Measurements from ENCODE around the gene ECM2.

The ECM2 gene

DNA sequence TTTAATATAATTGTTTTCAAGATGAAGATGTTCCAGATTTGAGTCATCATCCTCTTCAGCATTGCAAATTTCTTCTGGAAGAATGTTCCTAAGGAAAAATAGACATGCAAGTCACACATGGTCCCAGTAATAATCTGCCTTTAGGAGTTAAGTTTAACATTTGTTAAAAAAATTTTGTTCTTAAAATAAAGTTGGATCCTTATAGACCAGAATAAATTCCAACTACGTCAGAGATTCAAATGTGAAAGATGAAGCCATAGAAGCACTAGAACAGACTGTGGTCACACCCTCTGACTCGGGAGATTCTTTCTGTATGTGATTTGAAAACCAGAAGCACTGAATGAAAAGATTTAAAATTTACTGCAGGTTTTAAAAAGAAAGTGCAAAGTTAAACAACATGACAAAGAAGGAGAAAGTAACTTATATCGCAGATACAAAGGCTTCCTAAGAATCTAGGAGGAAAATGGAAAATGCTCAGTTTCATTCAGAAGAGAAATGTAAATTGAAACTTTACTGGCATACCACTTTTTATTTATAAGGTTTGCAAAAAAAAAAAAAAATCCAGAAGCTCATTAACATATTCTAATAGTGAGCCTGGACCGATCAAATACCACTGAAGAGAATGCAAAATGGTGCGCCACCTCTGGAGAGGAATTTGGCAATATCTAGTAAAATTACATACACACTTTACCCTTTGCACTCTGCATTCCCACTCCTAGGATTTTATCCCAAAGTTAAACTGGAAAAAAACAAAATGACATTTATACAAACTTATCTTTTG lies 39.2 kb downstream of the ECM2 start:
- H3K4me3 Mint-ChIP-seq, result no peak overlapping the region
- no peaks in the 10 kb centered on the region for H3K4me1 Mint-ChIP-seq (ENCODE audit: low read depth)
- no peaks in the 10 kb centered on the region for H3K36me3 Mint-ChIP-seq (ENCODE audit: low read depth)
- H3K27me3 Mint-ChIP-seq, result no peaks in the 10 kb centered on the region
- H3K27ac Mint-ChIP-seq, result no peak overlapping the region
- no peaks in the 10 kb centered on the region for H3K9me3 Mint-ChIP-seq

DNA sequence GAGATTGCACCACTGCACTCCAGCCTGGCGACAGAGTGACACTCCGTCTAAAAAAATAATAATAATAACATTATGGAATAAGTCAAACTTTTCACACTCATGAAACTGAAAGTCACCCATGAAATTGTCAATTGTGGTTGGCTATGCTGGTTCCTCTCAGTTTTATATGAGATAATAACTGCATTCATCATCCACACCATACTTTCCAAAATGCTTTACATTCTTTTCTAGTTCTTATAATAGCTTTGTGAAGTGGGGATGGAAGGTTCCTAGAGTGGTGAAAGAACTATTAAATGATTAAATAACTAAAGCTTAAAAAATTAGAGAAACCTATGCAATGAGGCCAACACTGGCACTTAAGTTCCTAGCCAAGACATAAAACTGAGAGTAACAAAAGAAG lies 40.9 kb downstream of the ECM2 start:
- Mint-ChIP-seq H3K27me3 (no peaks in the 10 kb centered on the region), H3K9me3 (no peaks in the 10 kb centered on the region), H3K27ac (no peak overlapping the region), H3K4me3 (no peak overlapping the region), H3K4me1 (ENCODE audit: low read depth) (no peaks in the 10 kb centered on the region), H3K36me3 (ENCODE audit: low read depth) (no peaks in the 10 kb centered on the region)

DNA sequence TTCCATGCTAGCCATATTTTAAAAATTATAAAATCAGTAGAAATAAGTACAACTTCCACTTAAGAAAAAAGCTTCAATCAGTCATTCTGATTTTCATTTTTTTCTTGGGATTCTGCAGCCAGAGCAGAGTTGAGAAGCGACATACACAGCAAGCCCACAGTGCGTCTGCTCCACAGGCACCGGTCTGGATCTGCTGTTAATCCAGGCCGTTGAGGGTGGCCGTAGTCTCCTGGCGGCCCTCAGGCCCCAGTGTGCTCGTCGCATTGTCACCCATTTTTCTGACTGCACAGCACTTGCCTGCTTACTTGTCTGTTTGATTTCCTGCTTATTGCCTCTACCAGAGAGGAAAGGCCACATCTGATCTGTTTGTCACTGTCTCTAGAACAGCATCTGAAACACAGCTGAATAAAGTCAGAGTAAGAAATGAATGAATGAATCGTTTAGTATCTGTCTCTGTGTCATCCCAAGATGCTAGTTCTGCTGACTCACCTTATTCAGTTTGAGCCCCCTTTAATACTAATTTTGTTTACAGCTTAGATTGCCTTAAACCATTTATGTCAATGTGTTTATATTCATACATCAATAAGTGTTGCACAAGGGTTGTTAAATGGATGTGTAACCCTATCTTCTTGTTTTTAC lies 41.9 kb downstream of the ECM2 start:
- Mint-ChIP-seq H3K4me1 (ENCODE audit: low read depth) (no peaks in the 10 kb centered on the region), H3K9me3 (no peaks in the 10 kb centered on the region), H3K4me3 (no peak overlapping the region), H3K36me3 (ENCODE audit: low read depth) (no peaks in the 10 kb centered on the region), H3K27ac (no peak overlapping the region), H3K27me3 (no peaks in the 10 kb centered on the region)

DNA sequence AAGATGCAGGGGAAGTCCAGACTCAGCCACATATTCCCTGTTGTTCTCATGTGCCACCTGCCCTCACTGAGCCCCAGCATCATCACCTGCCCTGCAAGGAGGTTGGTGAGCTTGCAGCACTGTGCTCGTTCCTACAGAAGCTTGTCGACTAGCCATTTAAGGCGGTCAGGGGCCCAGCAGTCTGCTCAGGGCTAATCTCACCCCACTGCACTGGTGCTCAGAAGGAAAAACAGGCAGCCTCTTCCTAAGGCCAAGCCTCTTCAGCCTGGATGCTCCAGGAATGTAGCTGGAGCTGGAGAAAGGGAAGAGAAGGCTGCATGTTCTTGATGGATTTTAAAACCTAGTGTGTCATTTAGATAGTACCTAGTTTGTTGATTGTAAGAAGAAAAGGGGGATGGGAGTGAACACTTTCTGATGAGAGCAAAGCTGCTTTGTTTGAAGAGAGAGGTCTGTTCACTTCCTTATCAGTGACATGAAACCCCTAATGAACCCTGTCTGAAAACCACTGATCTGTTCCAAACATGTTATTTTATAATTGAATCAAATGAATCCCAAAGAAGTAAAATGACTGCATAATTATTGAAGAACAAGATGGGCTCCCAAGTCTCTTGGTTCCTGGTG lies 42.9 kb downstream of the ECM2 start:
- no peak overlapping the region for H3K27ac Mint-ChIP-seq
- no peaks in the 10 kb centered on the region for H3K27me3 Mint-ChIP-seq
- H3K4me3 Mint-ChIP-seq, result no peak overlapping the region
- H3K4me1 Mint-ChIP-seq (ENCODE audit: low read depth), result no peaks in the 10 kb centered on the region
- H3K36me3 Mint-ChIP-seq (ENCODE audit: low read depth), result no peaks in the 10 kb centered on the region
- H3K9me3 Mint-ChIP-seq, result no peaks in the 10 kb centered on the region

DNA sequence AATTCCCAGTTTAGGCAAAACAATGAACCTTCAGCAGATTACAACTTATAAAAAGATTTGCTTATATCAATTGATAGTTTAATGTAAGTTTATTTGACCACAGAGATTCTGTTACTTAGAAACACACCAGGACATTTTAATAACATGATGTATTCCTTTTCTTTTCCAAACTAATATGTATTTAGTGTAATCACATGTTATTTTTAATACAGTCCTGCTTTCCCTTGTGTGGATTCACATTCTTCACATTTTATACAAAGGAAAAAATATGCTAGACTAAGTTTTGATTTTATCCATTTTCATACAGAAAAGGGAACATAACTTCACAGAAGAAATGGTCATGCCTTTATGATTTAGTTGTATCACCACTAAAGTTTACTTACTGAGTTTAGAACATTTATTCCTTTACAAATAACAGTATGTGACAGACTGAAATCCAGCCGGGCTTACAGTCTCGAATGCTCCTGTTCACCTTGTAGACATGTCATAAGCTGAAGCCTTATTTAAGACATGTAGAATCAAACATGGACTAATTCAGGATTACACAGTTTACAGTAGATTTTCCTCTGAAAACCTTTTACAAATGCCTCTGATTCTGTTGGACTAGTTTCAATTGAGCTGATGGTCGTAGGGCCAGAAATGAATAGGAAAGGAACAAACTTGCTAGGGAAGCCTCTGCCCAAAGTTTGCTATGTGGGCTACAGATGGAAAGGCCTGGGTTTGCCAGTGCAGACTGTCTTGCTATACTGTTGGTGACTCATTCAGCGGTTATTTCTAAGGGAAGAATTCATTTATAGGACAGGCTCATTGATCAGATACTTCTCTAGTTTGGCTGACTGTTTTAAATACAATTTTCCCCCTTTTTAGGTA lies 46.9 kb downstream of the ECM2 start:
- Mint-ChIP-seq H3K27me3 (no peaks in the 10 kb centered on the region), H3K27ac (no peak overlapping the region), H3K9me3 (no peaks in the 10 kb centered on the region), H3K4me3 (no peak overlapping the region), H3K36me3 (ENCODE audit: low read depth) (peaks cover 4% of the 10 kb centered on the region), H3K4me1 (ENCODE audit: low read depth) (no peaks in the 10 kb centered on the region)

DNA sequence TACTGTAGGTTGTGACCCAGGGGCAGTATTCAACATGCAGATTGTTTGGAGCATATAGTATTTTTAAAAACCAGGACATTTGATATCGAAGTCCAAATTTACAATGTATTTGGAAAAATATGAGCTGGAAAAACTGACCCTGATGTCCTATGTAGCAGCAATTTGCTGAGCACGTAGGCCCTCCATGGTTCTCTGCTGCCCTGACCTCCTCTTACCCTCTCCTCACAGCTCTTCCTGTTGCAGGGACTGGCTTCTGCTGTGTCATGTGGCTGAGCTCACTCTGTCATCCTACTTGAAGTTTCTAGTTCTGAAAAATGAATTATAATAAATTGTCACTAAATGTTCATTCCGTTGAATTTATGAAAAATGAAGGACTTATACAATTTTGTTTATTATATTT lies 49.4 kb downstream of the ECM2 start:
- no peak overlapping the region for H3K27ac Mint-ChIP-seq
- H3K4me3 Mint-ChIP-seq, result no peak overlapping the region
- no peaks in the 10 kb centered on the region for H3K27me3 Mint-ChIP-seq
- peaks cover 4% of the 10 kb centered on the region for H3K36me3 Mint-ChIP-seq (ENCODE audit: low read depth)
- no peaks in the 10 kb centered on the region for H3K9me3 Mint-ChIP-seq
- H3K4me1 Mint-ChIP-seq (ENCODE audit: low read depth), result peaks cover under 1% of the 10 kb centered on the region

DNA sequence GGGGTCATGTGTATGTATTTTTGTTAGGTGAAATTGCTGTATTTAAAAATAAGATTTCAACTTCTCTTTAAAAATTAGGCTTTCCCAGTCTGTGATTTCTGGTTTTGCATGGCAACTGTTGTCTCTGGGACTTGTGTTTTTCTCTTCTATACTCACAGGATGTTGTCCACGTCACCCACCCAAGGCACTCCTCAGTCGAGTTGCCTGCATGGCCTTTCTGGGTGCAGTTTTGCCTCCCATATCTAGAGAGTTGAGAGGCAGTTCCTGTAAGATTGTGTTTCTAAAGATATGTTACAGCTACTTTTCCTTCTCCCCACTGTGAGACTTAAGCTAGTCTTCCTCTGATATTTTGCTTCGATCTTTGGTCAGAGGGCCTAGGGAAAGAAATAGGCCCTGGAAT lies 51.2 kb downstream of the ECM2 start:
- Mint-ChIP-seq H3K27me3 (no peaks in the 10 kb centered on the region), H3K4me1 (ENCODE audit: low read depth) (peaks cover 7% of the 10 kb centered on the region), H3K4me3 (no peak overlapping the region), H3K27ac (no peak overlapping the region), H3K36me3 (ENCODE audit: low read depth) (peaks cover 4% of the 10 kb centered on the region), H3K9me3 (no peaks in the 10 kb centered on the region)

DNA sequence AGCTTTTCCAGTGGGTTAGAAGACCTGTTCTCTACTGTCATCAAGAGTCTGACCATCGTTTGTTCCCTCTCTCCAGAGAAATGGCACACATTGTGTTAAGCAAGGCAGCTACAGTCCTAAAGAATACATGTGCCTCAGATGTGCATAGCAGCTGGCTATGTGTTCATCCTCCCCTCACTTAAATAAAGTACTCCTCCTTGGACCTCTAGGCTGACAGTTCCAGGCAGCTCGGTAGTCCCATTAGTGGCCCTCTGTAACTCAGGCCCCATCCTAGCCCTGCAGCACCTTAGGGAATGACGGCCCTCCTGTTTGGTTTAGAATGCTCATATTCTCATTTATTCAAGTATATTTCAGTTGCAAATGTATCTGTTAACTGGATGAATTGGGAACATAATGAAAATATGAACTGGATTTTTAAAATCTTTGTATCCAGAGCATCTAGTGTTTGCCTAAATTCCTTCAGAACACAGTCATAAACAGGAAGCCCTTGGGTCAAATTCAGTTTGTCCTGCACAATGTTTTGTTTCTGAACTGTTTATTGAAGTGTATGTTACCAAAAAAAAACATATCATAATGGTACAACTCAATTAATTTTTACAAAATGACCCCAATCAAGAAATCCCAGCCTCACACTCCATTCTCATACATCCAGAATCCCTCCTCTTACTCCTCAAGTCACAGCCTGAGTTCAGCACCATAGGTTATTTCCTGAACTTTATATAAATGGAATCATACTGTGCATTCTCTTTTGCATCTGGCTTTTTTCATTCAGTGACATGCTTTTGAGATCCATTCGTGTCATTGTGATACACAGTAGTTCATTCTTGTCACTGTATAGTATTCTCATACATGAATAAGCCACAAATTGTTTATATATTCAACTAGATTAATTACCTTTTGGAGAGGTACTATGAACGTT lies 51.9 kb downstream of the ECM2 start:
- Mint-ChIP-seq H3K27ac (no peak overlapping the region), H3K27me3 (no peaks in the 10 kb centered on the region), H3K4me1 (ENCODE audit: low read depth) (peaks cover 7% of the 10 kb centered on the region), H3K36me3 (ENCODE audit: low read depth) (peaks cover 4% of the 10 kb centered on the region), H3K9me3 (no peaks in the 10 kb centered on the region), H3K4me3 (no peak overlapping the region)

DNA sequence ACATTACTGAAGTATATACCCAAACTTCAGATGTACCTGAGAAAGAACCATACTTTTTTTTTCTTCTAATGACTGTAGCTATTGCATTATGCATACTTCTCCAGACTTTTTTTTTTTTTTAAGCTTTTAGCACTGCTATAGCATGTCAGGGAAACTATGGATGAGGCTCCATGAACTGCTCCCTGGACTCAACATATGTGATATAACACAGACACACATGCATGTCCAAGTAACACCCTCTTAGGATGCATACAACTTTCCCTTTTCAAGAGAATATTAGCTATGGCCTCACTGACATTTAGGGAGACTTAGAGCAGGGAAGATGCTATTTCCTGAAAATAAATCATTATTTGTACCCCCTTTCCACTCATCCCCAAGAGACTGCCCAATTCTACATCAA lies 53.0 kb downstream of the ECM2 start:
- H3K27me3 Mint-ChIP-seq, result no peaks in the 10 kb centered on the region
- peaks cover 7% of the 10 kb centered on the region for H3K4me1 Mint-ChIP-seq (ENCODE audit: low read depth)
- peaks cover 4% of the 10 kb centered on the region for H3K36me3 Mint-ChIP-seq (ENCODE audit: low read depth)
- H3K27ac Mint-ChIP-seq, result no peak overlapping the region
- no peak overlapping the region for H3K4me3 Mint-ChIP-seq
- H3K9me3 Mint-ChIP-seq, result no peaks in the 10 kb centered on the region

DNA sequence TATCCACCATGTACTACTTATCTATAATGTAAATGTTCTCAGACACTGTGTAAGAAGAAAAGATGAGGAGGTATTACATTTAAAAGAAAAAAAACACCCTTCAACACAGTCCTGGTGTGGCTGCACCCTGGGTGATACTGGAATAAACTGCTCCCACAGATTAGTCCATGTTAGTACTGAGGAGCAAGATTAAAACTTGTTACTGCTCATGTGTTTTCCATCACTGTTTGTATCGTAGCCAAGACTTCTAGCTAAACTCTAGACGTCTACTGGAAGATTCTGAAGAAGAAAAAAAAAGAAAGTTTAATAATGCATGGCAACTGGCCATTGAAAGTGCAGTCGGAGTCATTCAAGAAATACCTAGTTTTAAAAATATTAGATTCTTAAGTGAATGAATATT lies 53.5 kb downstream of the ECM2 start, which contains the start of gene ASPN:
ASPN (minus strand) TSS at position 178 of the 400 bp plus-strand sequence.
- H3K9me3 Mint-ChIP-seq, result no peaks in the 10 kb centered on the region
- H3K27me3 Mint-ChIP-seq, result no peaks in the 10 kb centered on the region
- H3K4me3 Mint-ChIP-seq, result no peak within 1 kb of the TSS
- no peak within 1 kb of the TSS for H3K27ac Mint-ChIP-seq
- H3K4me1 Mint-ChIP-seq (ENCODE audit: low read depth), result peaks cover 7% of the 10 kb centered on the region
- H3K36me3 Mint-ChIP-seq (ENCODE audit: low read depth), result peaks cover 4% of the 10 kb centered on the region

DNA sequence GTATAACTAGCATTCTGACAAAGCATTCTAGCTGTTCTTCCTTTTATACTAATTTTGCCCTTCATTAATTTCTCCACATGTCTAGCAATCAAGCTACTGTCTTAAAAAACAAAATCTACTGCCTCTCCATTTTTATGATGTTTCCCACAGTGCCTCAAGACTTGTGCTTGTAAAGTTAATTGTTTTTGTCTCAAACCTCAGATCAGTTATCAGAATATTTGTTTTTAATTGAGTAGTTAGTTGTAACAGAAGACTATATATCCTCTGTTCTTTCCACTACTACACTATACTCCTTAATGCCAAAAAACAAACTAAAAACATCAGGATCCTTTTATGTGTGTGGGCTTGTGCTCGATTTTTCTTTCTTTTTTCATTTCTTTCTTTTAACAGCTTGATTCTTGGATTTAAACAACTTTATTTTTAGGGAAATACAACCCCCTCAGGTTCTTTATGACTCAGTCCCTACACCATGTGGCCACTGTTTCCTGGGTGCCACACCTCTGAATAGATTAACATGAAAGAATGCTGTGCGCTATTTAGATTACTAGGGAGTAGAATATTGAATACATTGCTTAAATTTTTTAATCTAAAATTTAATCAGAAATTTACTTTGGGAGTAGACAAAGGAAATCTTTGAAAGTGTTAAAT lies 54.7 kb downstream of the ECM2 start:
- Mint-ChIP-seq H3K9me3 (no peaks in the 10 kb centered on the region), H3K27ac (no peak overlapping the region), H3K36me3 (ENCODE audit: low read depth) (peaks cover 4% of the 10 kb centered on the region), H3K4me3 (no peak overlapping the region), H3K4me1 (ENCODE audit: low read depth) (peaks cover 7% of the 10 kb centered on the region), H3K27me3 (no peaks in the 10 kb centered on the region)

DNA sequence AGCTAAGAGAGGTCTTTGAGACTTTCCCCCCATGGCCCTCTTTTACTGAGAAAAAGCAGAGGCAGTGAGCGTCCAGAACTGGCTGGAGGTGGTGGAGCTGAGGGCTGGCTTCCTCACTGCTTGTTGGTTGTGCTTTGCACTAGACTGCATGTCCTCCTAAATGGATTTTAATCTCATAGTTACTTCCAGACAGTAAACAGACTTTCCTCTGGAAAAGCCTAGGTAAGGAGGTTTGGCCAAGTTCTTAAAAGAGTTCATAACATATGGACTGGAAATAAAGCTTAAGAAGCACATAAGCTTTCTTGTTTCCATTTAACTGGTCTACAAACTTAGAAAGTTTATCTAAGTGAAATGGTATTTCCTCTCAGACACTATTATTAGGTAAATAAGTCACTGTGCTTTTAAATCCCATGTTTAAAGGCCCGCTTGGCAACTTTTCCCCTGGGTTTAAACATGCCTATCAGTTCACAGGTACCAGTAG lies 55.5 kb downstream of the ECM2 start:
- no peak overlapping the region for H3K27ac Mint-ChIP-seq

DNA sequence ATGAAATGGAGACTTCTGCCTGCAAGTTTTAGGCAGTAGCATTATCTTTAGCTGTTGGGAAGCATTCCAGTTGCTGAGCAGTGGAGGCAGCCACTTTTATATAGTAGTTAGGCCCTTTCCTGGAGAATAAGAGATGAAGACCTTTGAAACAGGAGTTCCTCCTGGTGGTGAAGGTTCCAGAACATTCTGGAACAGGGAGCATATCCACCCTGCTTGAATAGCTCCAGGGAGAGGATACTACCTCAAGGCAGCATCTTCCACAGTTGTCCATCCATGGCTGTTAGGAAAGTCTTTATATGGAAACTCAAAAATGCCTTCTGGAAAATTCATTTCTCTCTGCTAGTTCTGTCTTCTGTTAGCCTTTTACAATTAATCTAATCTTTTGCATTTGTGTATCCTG lies 56.4 kb downstream of the ECM2 start:
- peaks cover 4% of the 10 kb centered on the region for H3K36me3 Mint-ChIP-seq (ENCODE audit: low read depth)
- no peak overlapping the region for H3K27ac Mint-ChIP-seq
- no peak overlapping the region for H3K4me3 Mint-ChIP-seq
- no peaks in the 10 kb centered on the region for H3K9me3 Mint-ChIP-seq
- no peaks in the 10 kb centered on the region for H3K27me3 Mint-ChIP-seq
- peaks cover 7% of the 10 kb centered on the region for H3K4me1 Mint-ChIP-seq (ENCODE audit: low read depth)

More for the DNA sequence above, 55.5 kb downstream of the ECM2 start:
- no peaks in the 10 kb centered on the region for H3K9me3 Mint-ChIP-seq
- H3K36me3 Mint-ChIP-seq (ENCODE audit: low read depth), result peaks cover 7% of the 10 kb centered on the region
- H3K4me3 Mint-ChIP-seq, result no peak overlapping the region
- H3K27me3 Mint-ChIP-seq, result no peaks in the 10 kb centered on the region
- peaks cover 7% of the 10 kb centered on the region for H3K4me1 Mint-ChIP-seq (ENCODE audit: low read depth)

Data from stimulated activated naive CD8-positive, alpha-beta T cell treated with anti-CD3 and anti-CD28 coated beads, Interleukin-15, Interleukin-2, amounts not matched to agents 100 ng/mL and 50 ng/mL, for 24 hours (primary cell).